GM19043 (cell line): ENCODE measurements around the gene TNNI3K.
A peak's percentile ranks its signal among the peaks of the same experiment; 100 is the strongest.

ENCODE experiments used
- ATAC-seq: cut with Tn5 transposase; IDR thresholded peaks from one replicate; pipeline ENCODE4 v1.9.1; 2021; ENCODE audit warnings: low read depth; ENCODE audit not compliant: unreplicated experiment

The TNNI3K gene

GRCh38 chr1:74481607-74482006 is 246.4 kb downstream of the TNNI3K start:
- ATAC-seq = no peak

DNA sequence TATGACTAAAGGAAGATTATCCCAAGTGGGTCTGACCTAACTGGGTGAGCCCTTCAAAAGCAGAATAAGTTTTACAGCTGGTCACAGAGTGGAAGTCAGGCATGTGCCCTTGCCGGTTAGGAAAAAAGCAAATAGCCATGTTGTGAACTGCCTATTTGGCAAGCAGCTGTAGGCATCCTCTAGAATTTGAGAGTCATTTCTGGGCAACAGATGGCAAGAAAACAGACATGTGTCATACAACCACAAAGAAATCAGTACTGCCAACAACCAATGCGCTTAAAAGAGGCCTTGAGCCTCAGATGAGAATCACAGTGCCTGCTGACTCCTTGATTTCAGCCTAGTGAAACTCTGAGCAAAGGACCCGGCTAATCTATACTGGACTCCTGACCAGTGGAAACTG is 250.4 kb downstream of the TNNI3K start:
- no peak for ATAC-seq

DNA sequence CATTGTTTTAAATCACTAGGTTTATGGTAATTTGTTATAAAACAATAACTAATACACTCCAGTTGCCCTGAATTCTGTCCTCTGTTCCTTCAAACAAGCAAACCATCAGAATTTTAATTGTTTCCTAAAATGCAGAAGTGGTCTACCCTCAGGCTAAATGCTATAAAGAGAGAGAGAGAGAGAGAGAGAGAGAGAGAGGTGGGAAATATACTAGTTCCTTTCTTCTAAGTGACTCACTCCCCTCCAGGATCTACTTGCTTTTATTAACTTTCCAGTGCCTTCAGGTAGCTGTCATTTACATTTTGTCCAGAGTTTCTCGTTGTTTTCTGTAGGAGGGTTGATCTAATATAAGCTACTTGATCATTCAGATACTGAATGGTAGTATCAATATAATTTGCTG is 250.8 kb downstream of the TNNI3K start:
- ATAC-seq = no peak

DNA sequence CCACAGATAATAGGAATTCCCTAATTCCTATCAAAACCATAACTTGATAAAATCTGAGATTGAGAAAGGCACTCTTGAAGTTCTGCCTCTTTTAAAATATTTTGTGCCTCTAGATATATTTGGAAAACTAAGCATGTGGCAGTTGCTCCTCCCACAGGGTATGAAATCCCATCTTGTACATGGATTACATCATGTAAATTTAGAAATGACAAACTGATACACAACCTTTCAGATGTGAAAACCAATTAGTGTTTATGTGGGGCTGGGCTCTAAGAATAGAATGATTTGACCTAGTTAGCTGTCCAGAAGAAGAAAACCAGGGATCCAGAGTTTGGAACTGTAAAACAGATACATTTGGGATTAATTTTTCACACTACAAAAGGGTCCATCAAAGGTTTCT is 261.5 kb downstream of the TNNI3K start:
- no peak for ATAC-seq

DNA sequence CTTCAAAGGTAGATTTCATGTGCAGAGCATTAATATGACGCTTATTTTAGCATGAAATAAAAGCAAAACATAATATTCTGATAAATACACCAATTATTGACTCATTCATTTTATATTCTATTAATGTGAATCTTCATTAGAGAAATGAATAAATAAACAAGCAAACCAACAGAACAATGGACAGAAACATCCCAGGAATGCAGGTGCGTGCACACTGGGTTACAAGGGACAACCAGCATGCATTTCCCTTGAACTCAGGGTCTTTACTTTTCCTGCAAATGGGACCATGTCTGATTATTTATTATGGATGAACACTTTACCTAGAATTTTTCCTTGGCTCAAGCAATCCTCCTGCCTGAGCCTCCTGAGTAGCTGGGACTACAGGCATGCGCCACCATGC is 263.7 kb downstream of the TNNI3K start:
- no peak for ATAC-seq

DNA sequence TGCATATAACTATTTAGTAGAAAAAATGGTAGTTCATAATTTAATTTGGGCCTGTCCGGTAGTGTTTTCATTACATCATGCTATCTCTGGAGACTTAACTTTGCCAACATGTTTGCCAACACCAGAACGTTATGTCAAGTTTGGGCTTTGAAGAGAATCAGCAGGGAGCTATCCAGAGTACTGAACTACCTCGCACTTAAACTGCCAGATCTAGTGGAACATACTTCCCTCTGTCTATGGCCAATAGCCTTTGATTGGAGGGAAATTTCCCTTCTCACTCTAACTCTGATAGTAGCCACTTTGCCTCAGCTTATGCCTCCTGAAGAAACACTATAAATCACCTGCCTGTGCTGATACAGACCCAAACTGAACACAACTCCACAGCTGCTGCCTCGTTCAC is 267.2 kb downstream of the TNNI3K start:
- no peak for ATAC-seq

- ATAC-seq = no peak
Observed at GRCh38 chr1:74502858-74503257, 267.7 kb downstream of the TNNI3K start.

DNA sequence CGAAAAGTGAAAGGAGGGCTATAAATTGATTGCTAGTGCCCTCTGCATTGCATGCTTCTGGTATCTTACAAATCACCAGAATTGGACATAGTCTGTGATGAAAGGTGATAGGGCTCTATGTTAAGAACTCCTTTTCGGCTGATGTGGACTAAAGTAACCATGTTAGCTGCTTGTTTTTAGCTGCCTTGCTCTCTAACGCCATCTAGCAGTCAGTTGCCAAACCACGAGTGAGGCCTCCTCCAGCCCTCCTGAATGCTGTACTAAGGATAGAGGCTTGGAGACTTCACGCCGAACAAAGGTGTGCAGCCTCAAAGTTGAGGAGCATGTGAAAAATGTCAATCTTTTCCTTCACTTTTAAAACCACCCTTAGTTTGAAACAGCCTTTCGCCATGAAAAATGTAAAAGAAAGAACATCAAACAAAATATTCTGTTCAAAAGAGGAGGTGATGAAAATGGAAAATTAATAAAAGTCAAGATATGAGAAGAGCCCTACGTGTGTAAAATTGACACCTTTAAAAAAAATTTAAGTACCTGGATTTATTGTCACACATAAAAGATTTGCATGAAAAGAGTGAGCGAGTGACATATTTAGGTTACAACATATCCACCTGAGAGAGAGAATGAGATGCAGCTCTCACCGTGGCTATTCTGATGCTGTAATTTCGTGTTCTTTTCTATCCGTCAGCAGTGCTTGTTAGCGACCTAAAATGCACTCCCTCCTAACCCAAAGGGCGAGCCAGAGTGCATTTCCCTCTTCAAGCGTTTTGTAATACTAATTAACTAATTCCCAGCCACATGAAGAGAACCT is 269.1 kb downstream of the TNNI3K start:
- ATAC-seq = peak; percentile 86

- ATAC-seq = no peak
Observed at GRCh38 chr1:74504933-74505512, 269.8 kb downstream of the TNNI3K start.

GRCh38 chr1:74505928-74506710 is 270.9 kb downstream of the TNNI3K start:
- no peak for ATAC-seq

GRCh38 chr1:74508449-74508848 is 273.3 kb downstream of the TNNI3K start:
- no peak for ATAC-seq

DNA sequence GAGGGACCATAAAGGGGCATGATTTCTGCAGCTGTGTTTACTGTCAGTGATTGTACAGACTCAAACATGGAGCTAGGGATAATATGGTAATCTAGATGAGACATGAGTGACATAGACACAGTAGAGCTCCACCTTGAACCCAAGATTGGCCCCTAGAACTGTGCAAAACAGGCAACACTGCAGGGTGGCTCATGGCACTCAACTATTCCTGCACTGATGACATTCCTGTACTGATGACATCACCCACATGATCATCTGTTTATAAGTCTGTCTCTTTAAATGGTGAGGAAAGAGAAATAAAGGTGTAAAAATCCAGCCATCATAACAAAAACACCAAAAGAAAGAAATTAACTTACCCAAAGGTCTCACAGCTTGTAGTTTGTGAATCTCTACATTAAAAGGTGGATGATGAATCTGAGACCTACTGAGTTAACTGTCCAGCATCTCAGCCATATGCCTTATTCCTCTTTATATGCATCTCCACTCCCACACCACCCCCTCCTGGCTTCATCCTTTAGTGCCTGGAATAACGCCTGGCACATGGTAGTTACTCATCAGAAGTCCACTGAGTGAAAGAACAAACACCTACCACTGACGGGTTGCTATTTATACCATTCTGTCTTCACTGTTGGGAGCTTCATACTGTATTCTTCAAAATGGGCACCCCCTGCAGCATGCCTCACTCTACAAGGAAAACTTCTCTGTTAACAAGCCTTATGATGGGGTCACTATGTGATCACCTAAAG is 277.2 kb downstream of the TNNI3K start, which contains the start of gene LRRC53:
Gene LRRC53 (minus strand): TSS at position 442 of the 746 bp plus-strand sequence. CDS start 29,262 bp downstream, outside the sequence.
- no peak for ATAC-seq

DNA sequence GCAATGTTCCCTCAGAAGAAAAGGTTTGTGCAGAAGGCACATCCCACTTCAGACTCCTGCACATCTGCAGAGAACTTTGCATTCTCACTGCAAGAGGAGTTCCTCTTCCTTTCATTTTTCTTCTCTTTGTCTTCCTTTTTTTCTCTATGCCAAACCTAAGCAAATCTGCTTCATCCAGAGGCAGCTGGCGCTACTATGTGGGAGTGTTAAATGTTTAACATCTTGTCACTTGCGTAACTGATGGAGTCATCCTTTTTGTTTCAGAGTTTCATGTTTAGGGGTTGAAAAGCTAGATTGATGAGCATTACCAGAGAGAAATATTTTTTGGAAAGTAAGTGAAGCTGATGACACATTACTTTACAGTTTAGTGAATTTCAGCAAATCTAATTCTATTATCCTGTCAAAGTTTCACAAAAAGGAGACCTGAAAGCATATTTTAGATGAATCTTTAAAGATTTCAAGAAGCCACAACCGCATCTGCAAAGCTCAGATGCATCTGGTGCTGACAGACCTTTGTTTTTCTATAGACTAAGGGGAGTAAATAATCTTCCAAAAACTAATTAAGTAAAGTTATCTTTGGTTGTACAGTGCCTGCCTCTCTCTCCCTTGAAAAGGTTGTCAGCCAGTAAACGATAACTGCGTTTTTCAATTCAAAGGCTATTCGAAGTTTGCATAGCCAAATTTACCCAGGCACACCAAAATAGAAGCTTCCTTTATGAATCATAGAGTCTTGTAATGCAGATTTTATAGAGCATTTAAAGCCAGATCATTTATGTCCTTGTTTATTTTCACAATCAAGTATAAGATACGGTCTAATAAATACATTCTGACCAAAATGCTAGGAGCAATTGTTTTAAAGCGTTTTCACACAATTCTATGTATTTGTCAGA is 278.5 kb downstream of the TNNI3K start:
- ATAC-seq = no peak

DNA sequence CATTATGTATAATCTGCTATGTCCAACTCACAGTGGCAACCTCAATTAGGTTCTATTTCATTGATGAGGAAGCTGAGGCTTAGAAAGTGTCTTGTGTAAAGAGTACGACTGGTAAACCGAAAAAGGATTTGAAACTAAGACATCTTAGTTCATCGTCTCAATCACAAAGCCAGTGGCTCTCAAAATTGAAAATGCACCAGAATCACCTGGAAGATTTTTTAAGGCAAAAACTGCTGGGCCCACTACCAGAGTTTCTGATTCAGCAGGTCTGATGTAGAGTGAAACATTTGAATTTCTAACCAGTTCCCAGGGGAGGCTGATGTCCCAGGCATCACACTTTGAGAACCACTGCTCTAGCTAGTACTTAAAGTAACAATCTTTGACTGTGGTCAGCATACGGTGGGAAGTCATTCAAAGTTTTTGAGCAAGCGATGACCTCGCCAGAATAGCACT is 282.4 kb downstream of the TNNI3K start:
- peak; percentile 90 for ATAC-seq

GRCh38 chr1:74522148-74522547 is 287.0 kb downstream of the TNNI3K start:
- no peak for ATAC-seq

- ATAC-seq = no peak
Observed at GRCh38 chr1:74523873-74524480, 288.8 kb downstream of the TNNI3K start.

DNA sequence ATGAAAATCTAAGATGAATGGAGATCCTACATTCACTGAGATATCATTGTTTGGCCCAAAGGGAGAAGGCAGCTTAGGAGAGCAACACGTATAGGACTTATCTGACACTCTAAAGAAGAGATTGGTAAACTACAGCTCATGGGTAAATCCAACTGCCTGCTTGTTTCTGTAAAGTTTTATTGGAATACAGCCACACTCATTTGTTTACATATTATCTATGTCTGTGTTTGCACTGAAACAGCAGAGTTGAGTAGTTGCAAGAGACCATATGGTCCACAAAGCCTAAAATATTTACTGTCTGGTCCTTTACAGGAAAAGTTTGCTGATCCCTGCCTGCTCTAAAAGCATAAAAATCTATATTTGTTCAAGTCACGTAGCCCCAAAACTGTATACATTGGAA is 291.5 kb downstream of the TNNI3K start:
- no peak for ATAC-seq

DNA sequence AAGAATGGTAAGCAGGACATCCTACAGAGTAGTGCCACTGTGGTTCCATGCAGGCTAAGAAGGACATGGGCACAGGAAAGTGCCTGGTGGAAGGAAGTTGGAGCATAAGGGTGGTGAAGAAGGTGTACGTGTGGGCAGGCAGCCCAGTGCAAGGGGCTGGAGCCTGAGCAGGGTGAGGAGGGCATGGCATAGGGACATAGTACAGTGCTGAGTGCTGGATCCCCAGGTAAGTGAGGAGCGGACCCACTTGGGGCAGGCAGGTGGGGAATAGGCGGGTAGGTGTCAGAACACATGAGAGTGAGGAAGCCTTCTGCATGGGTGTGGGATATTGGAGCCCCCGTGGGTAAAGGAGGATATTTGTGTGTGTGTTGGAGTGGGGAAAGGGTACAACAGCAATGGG is 292.9 kb downstream of the TNNI3K start:
- ATAC-seq = no peak

DNA sequence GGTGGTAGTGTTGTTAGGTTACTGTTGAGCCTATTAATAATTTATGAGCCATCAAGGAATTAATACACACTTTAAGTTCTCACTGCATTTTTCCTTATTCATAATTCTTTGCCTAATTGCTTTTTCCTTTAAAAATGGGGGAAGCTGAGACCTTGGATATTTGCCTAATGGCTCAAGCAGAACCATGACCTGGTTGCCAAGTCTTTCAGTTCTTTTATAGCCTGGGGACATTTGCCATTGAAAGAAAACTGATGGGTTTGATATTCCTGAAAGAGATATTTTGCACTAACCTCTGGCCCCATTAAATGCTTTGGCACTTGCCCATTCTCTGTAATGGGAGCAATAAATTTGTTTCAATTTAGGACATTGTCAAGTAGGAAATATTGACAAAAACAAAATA is 295.7 kb downstream of the TNNI3K start:
- no peak for ATAC-seq
